Prostate gland (tissue), 2 donors: ENCODE results near the gene SARDH. TPM values are rescaled to one million over a fixed set of nuclear protein-coding genes. Genes with fewer than 3 reads are reported as not detected.

Source experiments
- DNase-seq: peaks from one replicate; pipeline ENCODE4 v3.0.0-alpha.2; 2019; ENCODE audit warnings: low spot score
- H3K27ac ChIP-seq, 2 donors: fragments of 200-600 bp; sonication (generic); 2 replicates each; pipeline ENCODE4 v1.5.1; 2017 to 2019
- H3K27me3 ChIP-seq: fragments of 200-600 bp; sonication (generic); replicated peaks from 2 replicates; pipeline ENCODE4 v1.5.1; 2019; ENCODE audit not compliant: insufficient read depth
- H3K36me3 ChIP-seq, 2 donors: fragments of 200-600 bp; sonication (generic); 1 replicate in 1 of 2; 2 replicates in 1 of 2; pipeline versions ENCODE4 v1.5.1 to v1.8.1; 2017 to 2019
- H3K4me1 ChIP-seq: fragments of 200-600 bp; sonication (generic); replicated peaks from 2 replicates; pipeline ENCODE4 v1.5.1; 2019
- H3K4me3 ChIP-seq, 2 donors: fragments of 200-600 bp; sonication (generic); 2 replicates each; pipeline ENCODE4 v1.5.1; 2017 to 2019
- H3K9me3 ChIP-seq: fragments of 200-600 bp; sonication (generic); 2 replicates; pipeline ENCODE4 v1.5.1; 2017
- POLR2A ChIP-seq: fragments of 450-650 bp; IDR thresholded peaks from one replicate; pipeline ENCODE4 v1.6.1; 2016; ENCODE audit warnings: antibody characterized with exemption, mild to moderate bottlenecking
- POLR2AphosphoS5 ChIP-seq: sonication (generic); formaldehyde crosslinking; IDR thresholded peaks from one replicate; pipeline ENCODE4 v1.6.1; 2017; ENCODE audit warnings: antibody characterized with exemption
- WGBS: methylation state at CpG from one replicate; pipeline ENCODE4 v1.1.5; 2018; 5-methylcytosine and 5-hydroxymethylcytosine counted together
- intact Hi-C: fragments of 100-400 bp; cut with DNase I; formaldehyde crosslinking; loops from one replicate; pipeline ENCODE4 v1.14.2; 2022
- total RNA-seq, 2 donors: library from RNA; depleted of rRNA; stranded (reverse); fragments of >200 nt; gene quantifications; one replicate each; pipeline ENCODE4 v1.1.0, GENCODE V29; 2016
- TF ChIP-seq, protein P1 (sequence below), 4 experiments: fragments of 200-600 bp in 2 of 4; fragments of 450-650 bp in 2 of 4; sonication (generic) in 2 of 4; IDR thresholded peaks; 1 replicate in 3 of 4; 2 replicates in 1 of 4; pipeline ENCODE4 v1.5.1; 2016 to 2019; ENCODE audit warnings: antibody characterized with exemption in 4 of 4, mild to moderate bottlenecking in 2 of 4, moderate library complexity in 2 of 4

SARDH gene
- total RNA-seq, 2 donors from 2014 or later: 6.7 to 7.2 TPM

DNA sequence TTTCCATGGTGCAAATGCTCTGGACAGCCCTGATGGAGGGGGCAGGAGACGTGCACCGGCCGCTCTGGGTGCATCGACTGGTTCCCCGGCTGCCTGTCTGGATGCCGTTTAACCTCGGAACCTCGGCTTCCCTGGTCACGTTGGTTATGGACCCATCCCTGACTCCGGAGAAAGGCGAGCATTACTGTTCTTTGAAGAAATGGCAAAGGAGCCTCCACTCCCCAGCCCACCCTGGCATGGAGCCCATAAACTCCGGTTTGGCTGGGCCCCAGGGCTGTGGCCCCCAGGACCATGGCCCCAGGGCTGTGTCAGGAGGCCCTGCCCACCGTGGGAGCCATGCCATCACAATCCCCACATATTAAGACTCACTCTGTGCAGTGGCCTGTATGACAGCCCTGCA is 73.1 kb downstream of the SARDH start:
- H3K4me3 ChIP-seq: no peak overlapping the region
- H3K36me3 ChIP-seq: no peaks in the 10 kb centered on the region
- intact Hi-C loops: no loop called here
- no peak for DNase-seq
- no peaks in the 10 kb centered on the region for H3K9me3 ChIP-seq
- H3K27ac ChIP-seq: no peak overlapping the region
- H3K4me1 ChIP-seq: no peaks in the 10 kb centered on the region
- TF ChIP-seq, protein P1, sequence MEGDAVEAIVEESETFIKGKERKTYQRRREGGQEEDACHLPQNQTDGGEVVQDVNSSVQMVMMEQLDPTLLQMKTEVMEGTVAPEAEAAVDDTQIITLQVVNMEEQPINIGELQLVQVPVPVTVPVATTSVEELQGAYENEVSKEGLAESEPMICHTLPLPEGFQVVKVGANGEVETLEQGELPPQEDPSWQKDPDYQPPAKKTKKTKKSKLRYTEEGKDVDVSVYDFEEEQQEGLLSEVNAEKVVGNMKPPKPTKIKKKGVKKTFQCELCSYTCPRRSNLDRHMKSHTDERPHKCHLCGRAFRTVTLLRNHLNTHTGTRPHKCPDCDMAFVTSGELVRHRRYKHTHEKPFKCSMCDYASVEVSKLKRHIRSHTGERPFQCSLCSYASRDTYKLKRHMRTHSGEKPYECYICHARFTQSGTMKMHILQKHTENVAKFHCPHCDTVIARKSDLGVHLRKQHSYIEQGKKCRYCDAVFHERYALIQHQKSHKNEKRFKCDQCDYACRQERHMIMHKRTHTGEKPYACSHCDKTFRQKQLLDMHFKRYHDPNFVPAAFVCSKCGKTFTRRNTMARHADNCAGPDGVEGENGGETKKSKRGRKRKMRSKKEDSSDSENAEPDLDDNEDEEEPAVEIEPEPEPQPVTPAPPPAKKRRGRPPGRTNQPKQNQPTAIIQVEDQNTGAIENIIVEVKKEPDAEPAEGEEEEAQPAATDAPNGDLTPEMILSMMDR (IDR thresholded peaks at IDR 0.05): no peak
- no peak for TF ChIP-seq POLR2AphosphoS5
- TF ChIP-seq POLR2A: no peak
- no peaks in the 10 kb centered on the region for H3K27me3 ChIP-seq
- WGBS: 85% methylated on average over 13 of the region's 13 CpGs

- H3K4me3 ChIP-seq: no peak overlapping the region
- intact Hi-C loops: no loop called here
- H3K36me3 ChIP-seq: no peaks in the 10 kb centered on the region
- DNase-seq: no peak
- H3K9me3 ChIP-seq: no peaks in the 10 kb centered on the region
- TF ChIP-seq POLR2AphosphoS5: no peak
- TF ChIP-seq, protein P1 (IDR thresholded peaks at IDR 0.05): no peak
- TF ChIP-seq POLR2A: no peak
- H3K27me3 ChIP-seq: no peaks in the 10 kb centered on the region
- H3K27ac ChIP-seq: no peak overlapping the region
- H3K4me1 ChIP-seq: peaks cover under 1% of the 10 kb centered on the region
- WGBS: 83% methylated on average over 26 of the region's 27 CpGs
Observed at GRCh38 chr9:133664173-133665050, 73.7 kb downstream of the SARDH start.

- peaks cover 2% of the 10 kb centered on the region for H3K4me1 ChIP-seq
- no peaks in the 10 kb centered on the region for H3K36me3 ChIP-seq
- H3K9me3 ChIP-seq: no peaks in the 10 kb centered on the region
- intact Hi-C loops: no loop called here
- TF ChIP-seq, protein P1 (IDR thresholded peaks at IDR 0.05): no peak
- TF ChIP-seq POLR2A (no peak), POLR2AphosphoS5 (no peak)
- H3K27me3 ChIP-seq: no peaks in the 10 kb centered on the region
- no peak for DNase-seq
- no peak overlapping the region for H3K4me3 ChIP-seq
- 88% methylated on average over 26 of the region's 26 CpGs for WGBS
- no peak overlapping the region for H3K27ac ChIP-seq
Observed at GRCh38 chr9:133661846-133662540, 76.2 kb downstream of the SARDH start.

DNA sequence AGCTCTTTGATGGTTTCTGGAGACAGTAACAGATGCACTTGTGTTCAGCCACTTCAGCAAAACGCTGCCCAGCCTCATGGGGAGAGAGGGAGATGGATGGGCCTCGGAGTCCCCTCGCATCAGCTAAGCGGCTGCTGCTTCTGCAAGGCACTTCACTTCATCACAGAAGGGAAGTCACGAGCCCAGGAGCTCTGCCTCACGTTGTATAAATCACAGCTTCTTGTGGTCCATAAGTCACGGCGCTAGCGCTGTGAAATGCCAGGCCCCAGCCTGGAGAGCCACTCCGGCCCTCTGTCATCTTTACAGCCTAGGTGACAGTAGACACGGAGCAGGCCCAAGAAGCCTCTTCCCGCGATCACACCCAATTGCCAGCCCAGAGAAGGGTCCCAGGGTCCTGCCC is 78.6 kb downstream of the SARDH start:
- Histone ChIP-seq H3K36me3 (no peaks in the 10 kb centered on the region), H3K4me3 (no peak overlapping the region), H3K4me1 (peaks cover 2% of the 10 kb centered on the region), H3K27ac (no peak overlapping the region), H3K27me3 (peaks cover 10% of the 10 kb centered on the region), H3K9me3 (no peaks in the 10 kb centered on the region)
- 63% methylated on average over 13 of the region's 13 CpGs for WGBS
- intact Hi-C loops: no loop called here
- TF ChIP-seq, protein P1 (IDR thresholded peaks at IDR 0.05): no peak
- TF ChIP-seq POLR2AphosphoS5 (no peak), POLR2A (no peak)
- no peak for DNase-seq
